H9 (cell line): ENCODE data around the gene CBY1. TPM values are rescaled to one million over a fixed set of nuclear protein-coding genes. Genes with fewer than 3 reads are reported as not detected.
A peak's percentile ranks its signal among the peaks of the same experiment; 100 is the strongest.

Experiments used
- DNase-seq: peaks from one replicate; pipeline ENCODE4 v3.0.0-alpha.2; 2017
- H2AFZ ChIP-seq: one replicate; pipeline ENCODE4 v1.6.1; 2013; ENCODE audit warnings: mild to moderate bottlenecking, low read length, control low read depth, moderate library complexity
- H2AK5ac ChIP-seq: 2 replicates; pipeline ENCODE4 v1.6.1; 2013; ENCODE audit warnings: low read length, control low read depth, mixed read lengths; ENCODE audit not compliant: insufficient read length
- H2BK120ac ChIP-seq: one replicate; pipeline ENCODE4 v1.6.1; 2013; ENCODE audit warnings: low read depth, mild to moderate bottlenecking, low read length, control low read depth, inconsistent platforms; ENCODE audit not compliant: poor library complexity, severe bottlenecking
- H2BK12ac ChIP-seq: 2 replicates; pipeline ENCODE4 v1.6.1; 2013; ENCODE audit warnings: low read length, control low read depth, mixed read lengths, low read depth; ENCODE audit not compliant: insufficient read length
- H2BK15ac ChIP-seq: 2 replicates; pipeline ENCODE4 v1.6.1; 2013; ENCODE audit warnings: low read depth, low read length, control low read depth
- H2BK20ac ChIP-seq: one replicate; pipeline ENCODE4 v1.6.1; 2013; ENCODE audit warnings: low read depth, mild to moderate bottlenecking, low read length, control low read depth, inconsistent platforms; ENCODE audit not compliant: poor library complexity, severe bottlenecking
- H2BK5ac ChIP-seq: 2 replicates; pipeline ENCODE4 v1.6.1; 2013; ENCODE audit warnings: low read length, control low read depth, mixed read lengths; ENCODE audit not compliant: insufficient read length
- H3K14ac ChIP-seq: 2 replicates; pipeline ENCODE4 v1.6.1; 2013; ENCODE audit warnings: low read length, control low read depth; ENCODE audit not compliant: insufficient read depth
- H3K18ac ChIP-seq: 2 replicates; pipeline ENCODE4 v1.6.1; 2013; ENCODE audit warnings: low read depth, mild to moderate bottlenecking, mixed read lengths, low read length, control low read depth; ENCODE audit not compliant: insufficient read length
- H3K23ac ChIP-seq: 2 replicates; pipeline ENCODE4 v1.6.1; 2013; ENCODE audit warnings: low read length, control low read depth, mixed read lengths, low read depth; ENCODE audit not compliant: insufficient read length
- H3K23me2 ChIP-seq: 2 replicates; pipeline ENCODE4 v1.6.1; 2013; ENCODE audit warnings: low read depth, mild to moderate bottlenecking, mixed read lengths, low read length, control low read depth; ENCODE audit not compliant: insufficient read length, poor library complexity, severe bottlenecking
- H3K27ac ChIP-seq: 2 replicates; pipeline ENCODE4 v1.5.1; 2013; ENCODE audit warnings: low read length, control low read depth, mixed read lengths, low read depth; ENCODE audit not compliant: insufficient read length
- H3K27me3 ChIP-seq: 2 replicates; pipeline ENCODE4 v1.6.1; 2013; ENCODE audit warnings: low read length, control low read depth, inconsistent platforms; ENCODE audit not compliant: insufficient read depth
- H3K4ac ChIP-seq: 2 replicates; pipeline ENCODE4 v1.6.1; 2013; ENCODE audit warnings: low read depth, mild to moderate bottlenecking, control low read depth, inconsistent platforms, low read length, moderate library complexity
- H3K4me1 ChIP-seq: 2 replicates; pipeline ENCODE4 v1.6.1; 2013; ENCODE audit warnings: low read length, control low read depth, inconsistent platforms; ENCODE audit not compliant: insufficient read depth
- H3K4me2 ChIP-seq: 2 replicates; pipeline ENCODE4 v1.6.1; 2013; ENCODE audit warnings: low read length, control low read depth, mixed read lengths; ENCODE audit not compliant: insufficient read length, insufficient read depth
- H3K56ac ChIP-seq: 2 replicates; pipeline ENCODE4 v1.6.1; 2013; ENCODE audit warnings: low read depth, mild to moderate bottlenecking, mixed read lengths, low read length, control low read depth; ENCODE audit not compliant: insufficient read length
- H3K79me1 ChIP-seq: 2 replicates; pipeline ENCODE4 v1.6.1; 2013; ENCODE audit warnings: low read depth, mild to moderate bottlenecking, moderate library complexity, low read length, control low read depth, inconsistent platforms; ENCODE audit not compliant: insufficient read depth, poor library complexity, severe bottlenecking
- H3K79me2 ChIP-seq: 2 replicates; pipeline ENCODE4 v1.6.1; 2013; ENCODE audit warnings: low read length, control low read depth, inconsistent platforms; ENCODE audit not compliant: insufficient read depth
- H3K9ac ChIP-seq: 2 replicates; pipeline ENCODE4 v1.6.1; 2013; ENCODE audit warnings: low read length, control low read depth, mixed read lengths; ENCODE audit not compliant: insufficient read length; ENCODE audit errors: extremely low read depth
- H3K9me3 ChIP-seq: one replicate; pipeline ENCODE4 v1.6.1; 2013; ENCODE audit warnings: low read depth, low read length, inconsistent platforms; ENCODE audit not compliant: control insufficient read depth
- H3T11ph ChIP-seq: one replicate; pipeline ENCODE4 v1.6.1; 2013; ENCODE audit warnings: mild to moderate bottlenecking, low read length, control low read depth, inconsistent platforms
- H4K20me1 ChIP-seq: one replicate; pipeline ENCODE4 v1.6.1; 2013; ENCODE audit not compliant: control insufficient read depth, insufficient read length, insufficient read depth
- H4K5ac ChIP-seq: 2 replicates; pipeline ENCODE4 v1.6.1; 2013; ENCODE audit warnings: low read depth, mild to moderate bottlenecking, mixed read lengths, low read length, control low read depth; ENCODE audit not compliant: insufficient read length
- H4K8ac ChIP-seq: replicated peaks from 2 replicates; pipeline ENCODE4 v1.6.1; 2013; ENCODE audit warnings: low read length, control low read depth, mixed read lengths, low read depth; ENCODE audit not compliant: insufficient read length
- H4K91ac ChIP-seq: 2 replicates; pipeline ENCODE4 v1.6.1; 2013; ENCODE audit warnings: low read depth, mild to moderate bottlenecking, moderate library complexity, mixed read lengths, low read length, control low read depth; ENCODE audit not compliant: insufficient read length
- H3K27ac Mint-ChIP-seq, 3 experiments: 2 replicates in 2 of 3; 3 replicates in 1 of 3; pipeline ENCODE4 v1.8.0; 2020 to 2021; ENCODE audit warnings: mixed read lengths in 3 of 3, mild to moderate bottlenecking in 1 of 3, moderate library complexity in 1 of 3
- H3K27me3 Mint-ChIP-seq: 2 replicates; pipeline ENCODE4 v1.8.0; 2021; ENCODE audit warnings: low read depth, mild to moderate bottlenecking, moderate library complexity, mixed read lengths
- H3K36me3 Mint-ChIP-seq, 3 experiments: 2 replicates in 2 of 3; 3 replicates in 1 of 3; pipeline ENCODE4 v1.8.0; 2020 to 2021; ENCODE audit warnings: low read depth in 3 of 3, mixed read lengths in 3 of 3; ENCODE audit not compliant: insufficient read depth in 1 of 3
- H3K4me1 Mint-ChIP-seq, 2 experiments: 2 replicates each; pipeline ENCODE4 v1.8.0; 2020; ENCODE audit warnings: mixed read lengths in 2 of 2
- H3K4me3 Mint-ChIP-seq, 2 experiments: 2 replicates in 1 of 2; 3 replicates in 1 of 2; pipeline ENCODE4 v1.8.0; 2020 to 2021; ENCODE audit warnings: mild to moderate bottlenecking in 2 of 2, mixed read lengths in 2 of 2, moderate library complexity in 1 of 2
- H3K9me3 Mint-ChIP-seq, 2 experiments: 2 replicates in 1 of 2; 3 replicates in 1 of 2; pipeline ENCODE4 v1.8.0; 2020; ENCODE audit warnings: mild to moderate bottlenecking in 2 of 2, mixed read lengths in 2 of 2, moderate library complexity in 1 of 2
- WGBS: extraction: QIAGEN DNeasy Blood & Tissue Kit; methylation state at CpG from one replicate; pipeline ENCODE4 v1.1.7; 2013; ENCODE audit warnings: missing lambda C conversion rate, low lambda C conversion rate, mixed read lengths; ENCODE audit not compliant: insufficient read length; ENCODE audit errors: extremely low coverage; 5-methylcytosine and 5-hydroxymethylcytosine counted together
- total RNA-seq: library from RNA; stranded (reverse); gene quantifications from 2 replicates; pipeline ENCODE4 v1.2.1, GENCODE V29; 2021
- TF ChIP-seq, protein P1 (sequence below): fragments of 200-600 bp; sonication (generic); conservative IDR thresholded peaks from 3 replicates; pipeline ENCODE4 v1.8.0; 2021; ENCODE audit warnings: antibody characterized with exemption, mild to moderate bottlenecking

The CBY1 gene
- total RNA-seq, 1 experiment from 2014 or later: 26.6 TPM

DNA sequence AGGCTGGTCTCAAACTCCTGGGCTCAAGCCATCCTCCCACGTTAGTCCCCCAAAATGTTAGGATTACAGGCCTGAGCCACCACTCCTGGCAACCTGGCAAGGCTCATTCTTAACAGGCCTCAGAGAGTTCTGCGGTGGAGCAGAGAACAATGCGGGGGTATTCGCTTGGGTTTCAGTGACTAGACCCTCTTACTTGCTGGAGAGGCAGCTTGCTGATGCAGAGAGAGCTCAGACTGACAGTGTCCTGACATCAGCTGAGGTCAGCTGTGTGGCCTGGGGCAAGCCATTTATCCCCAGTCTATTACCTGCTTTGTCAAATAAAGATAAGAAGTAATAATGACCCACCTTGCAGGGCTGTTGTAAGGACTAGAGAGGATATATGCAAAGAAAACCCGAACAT is 46.2 kb upstream of the CBY1 start:
- H3K27ac Mint-ChIP-seq: 0 out of 7 replicates have a peak overlapping the region, but pooled peaks of 1 of the 3 experiments have one; percentile 54
- peaks cover 5 to 8% of the 10 kb centered on the region in 2 experiments for H3K4me1 Mint-ChIP-seq

More for the DNA sequence above, 46.2 kb upstream of the CBY1 start:
- no peaks in the 10 kb centered on the region for H4K20me1 ChIP-seq
- no peak overlapping the region for H3K9ac ChIP-seq
- no peaks in the 10 kb centered on the region for H3K23me2 ChIP-seq
- Mint-ChIP-seq H3K36me3 (peaks cover 1 to 9% (median 1%) of the 10 kb centered on the region in 3 experiments; a peak in 4 of 7 replicates), H3K4me3 (no peak overlapping the region; a peak in 1 of 5 replicates), H3K9me3 (no peaks in the 10 kb centered on the region), H3K27me3 (no peaks in the 10 kb centered on the region)
- 0 out of 2 replicates have a peak, but pooled peaks cover 2% of the 10 kb centered on the region for H3K4me1 ChIP-seq
- no peak overlapping the region for H3T11ph ChIP-seq
- no peak overlapping the region for H2AK5ac ChIP-seq
- H2BK15ac ChIP-seq: no peak overlapping the region
- WGBS: no CpG with 5 or more reads among the region's 5 CpGs
- no peak overlapping the region for H3K18ac ChIP-seq
- no peak overlapping the region for H2BK120ac ChIP-seq
- no peak overlapping the region for H2BK12ac ChIP-seq
- H3K14ac ChIP-seq: no peak overlapping the region
- no peak overlapping the region for H4K8ac ChIP-seq
- no peak overlapping the region for H4K91ac ChIP-seq
- no peak overlapping the region for H2AFZ ChIP-seq
- no peaks in the 10 kb centered on the region for H3K79me1 ChIP-seq
- no peak overlapping the region for H4K5ac ChIP-seq
- H3K4ac ChIP-seq: no peak overlapping the region
- H2BK20ac ChIP-seq: no peak overlapping the region
- no peak overlapping the region for H3K23ac ChIP-seq
- no peak overlapping the region for H3K4me2 ChIP-seq
- no peaks in the 10 kb centered on the region for H3K9me3 ChIP-seq
- H2BK5ac ChIP-seq: no peak overlapping the region
- TF ChIP-seq, protein P1, sequence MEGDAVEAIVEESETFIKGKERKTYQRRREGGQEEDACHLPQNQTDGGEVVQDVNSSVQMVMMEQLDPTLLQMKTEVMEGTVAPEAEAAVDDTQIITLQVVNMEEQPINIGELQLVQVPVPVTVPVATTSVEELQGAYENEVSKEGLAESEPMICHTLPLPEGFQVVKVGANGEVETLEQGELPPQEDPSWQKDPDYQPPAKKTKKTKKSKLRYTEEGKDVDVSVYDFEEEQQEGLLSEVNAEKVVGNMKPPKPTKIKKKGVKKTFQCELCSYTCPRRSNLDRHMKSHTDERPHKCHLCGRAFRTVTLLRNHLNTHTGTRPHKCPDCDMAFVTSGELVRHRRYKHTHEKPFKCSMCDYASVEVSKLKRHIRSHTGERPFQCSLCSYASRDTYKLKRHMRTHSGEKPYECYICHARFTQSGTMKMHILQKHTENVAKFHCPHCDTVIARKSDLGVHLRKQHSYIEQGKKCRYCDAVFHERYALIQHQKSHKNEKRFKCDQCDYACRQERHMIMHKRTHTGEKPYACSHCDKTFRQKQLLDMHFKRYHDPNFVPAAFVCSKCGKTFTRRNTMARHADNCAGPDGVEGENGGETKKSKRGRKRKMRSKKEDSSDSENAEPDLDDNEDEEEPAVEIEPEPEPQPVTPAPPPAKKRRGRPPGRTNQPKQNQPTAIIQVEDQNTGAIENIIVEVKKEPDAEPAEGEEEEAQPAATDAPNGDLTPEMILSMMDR: no peak
- no peaks in the 10 kb centered on the region for H3K79me2 ChIP-seq
- DNase-seq: no peak
- no peaks in the 10 kb centered on the region; the same call in 1 of the 2 replicates for H3K27me3 ChIP-seq
- no peak overlapping the region for H3K56ac ChIP-seq
- no peak overlapping the region for H3K27ac ChIP-seq
